OCI-LY1 (cell line): ENCODE results near the gene FAH.

ENCODE experiments used
- EZH2 ChIP-seq: fragments of 200-600 bp; sonication (generic), shearing (Covaris generic); IDR thresholded peaks from 2 replicates; pipeline ENCODE4 v1.8.0; 2017; ENCODE audit warnings: borderline replicate concordance, mixed run types, mild to moderate bottlenecking, antibody characterized with exemption, low read length, moderate library complexity, mixed read lengths
- TF ChIP-seq, protein P1 (sequence below): fragments of 200-600 bp; sonication (generic), shearing (Covaris generic); IDR thresholded peaks from 2 replicates; pipeline ENCODE4 v1.5.1; 2017; ENCODE audit warnings: mild to moderate bottlenecking, antibody characterized with exemption, low read length, moderate library complexity, mixed read lengths

DNA sequence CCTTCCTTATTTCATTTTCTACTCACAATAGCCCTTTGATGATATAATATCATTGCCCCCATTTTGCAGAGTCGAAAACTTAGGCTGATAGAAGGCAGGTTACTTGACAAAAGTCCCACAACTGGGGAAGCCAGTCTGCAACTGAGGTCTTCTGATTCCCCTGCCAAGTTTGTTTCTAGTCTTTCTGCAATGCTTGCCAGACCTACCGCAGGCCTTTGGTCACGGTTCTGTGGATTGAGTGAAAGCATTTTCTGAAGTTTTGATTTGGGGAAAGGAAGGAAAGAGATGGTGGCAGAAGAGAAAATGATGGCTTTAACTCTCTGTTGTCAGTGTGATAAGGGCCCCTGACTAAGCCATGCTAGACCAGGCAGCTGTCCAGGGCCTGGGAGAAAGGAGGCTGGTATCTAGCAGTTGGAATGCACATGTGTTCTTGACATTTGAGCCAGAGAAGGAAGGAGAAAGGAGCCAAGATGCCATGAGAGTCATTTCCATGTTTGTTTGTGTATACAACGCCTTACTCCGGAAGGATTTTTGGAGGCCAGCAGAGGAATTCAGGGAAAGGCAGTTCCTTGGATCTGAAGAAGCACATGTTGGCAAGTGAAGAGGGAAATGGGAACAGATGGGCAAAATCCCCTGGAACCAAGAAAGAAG is 29.9 kb downstream of the FAH start:
- TF ChIP-seq, protein P1, sequence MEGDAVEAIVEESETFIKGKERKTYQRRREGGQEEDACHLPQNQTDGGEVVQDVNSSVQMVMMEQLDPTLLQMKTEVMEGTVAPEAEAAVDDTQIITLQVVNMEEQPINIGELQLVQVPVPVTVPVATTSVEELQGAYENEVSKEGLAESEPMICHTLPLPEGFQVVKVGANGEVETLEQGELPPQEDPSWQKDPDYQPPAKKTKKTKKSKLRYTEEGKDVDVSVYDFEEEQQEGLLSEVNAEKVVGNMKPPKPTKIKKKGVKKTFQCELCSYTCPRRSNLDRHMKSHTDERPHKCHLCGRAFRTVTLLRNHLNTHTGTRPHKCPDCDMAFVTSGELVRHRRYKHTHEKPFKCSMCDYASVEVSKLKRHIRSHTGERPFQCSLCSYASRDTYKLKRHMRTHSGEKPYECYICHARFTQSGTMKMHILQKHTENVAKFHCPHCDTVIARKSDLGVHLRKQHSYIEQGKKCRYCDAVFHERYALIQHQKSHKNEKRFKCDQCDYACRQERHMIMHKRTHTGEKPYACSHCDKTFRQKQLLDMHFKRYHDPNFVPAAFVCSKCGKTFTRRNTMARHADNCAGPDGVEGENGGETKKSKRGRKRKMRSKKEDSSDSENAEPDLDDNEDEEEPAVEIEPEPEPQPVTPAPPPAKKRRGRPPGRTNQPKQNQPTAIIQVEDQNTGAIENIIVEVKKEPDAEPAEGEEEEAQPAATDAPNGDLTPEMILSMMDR: no peak
- TF ChIP-seq EZH2: no peak
